Heart left ventricle (tissue), 16 donors: ENCODE data around the gene WNT9A. TPM values are rescaled to one million over a fixed set of nuclear protein-coding genes. Genes with fewer than 3 reads are reported as not detected.

ENCODE experiments used
- ATAC-seq, 4 donors: fragments of 200-7000 bp; cut with Tn5 transposase; one replicate each; pipeline ENCODE4 v1.9.1; 2020 to 2022; ENCODE audit warnings: moderate library complexity in 4 of 4, mild to moderate bottlenecking in 3 of 4, moderate number of reproducible peaks in 1 of 4
- DNase-seq, 5 donors: peaks; one replicate each; pipeline ENCODE4 v3.0.0-alpha.2; 2020
- H3K27ac ChIP-seq, 12 donors: fragments of 200-600 bp; sonication (generic) in 4 of 12; one replicate each; pipeline versions ENCODE4 v1.5.0 to v1.8.0; 2016 to 2022; ENCODE audit warnings: mild to moderate bottlenecking in 2 of 12
- H3K27me3 ChIP-seq, 9 donors: fragments of 200-600 bp; sonication (generic) in 2 of 9; one replicate each; pipeline versions ENCODE4 v1.5.1 to v1.8.0; 2016 to 2022; ENCODE audit warnings: mild to moderate bottlenecking in 3 of 9
- H3K36me3 ChIP-seq, 9 donors: fragments of 200-600 bp; sonication (generic) in 2 of 9; one replicate each; pipeline versions ENCODE4 v1.5.0 to v1.8.0; 2018 to 2022; ENCODE audit warnings: mild to moderate bottlenecking in 2 of 9
- H3K4me1 ChIP-seq, 12 donors: fragments of 200-600 bp; sonication (generic) in 4 of 12; one replicate each; pipeline versions ENCODE4 v1.5.0 to v1.8.0; 2016 to 2022; ENCODE audit warnings: mild to moderate bottlenecking in 3 of 12
- H3K4me3 ChIP-seq, 12 donors: fragments of 200-600 bp; sonication (generic) in 4 of 12; one replicate each; pipeline versions ENCODE4 v1.5.0 to v1.8.0; 2017 to 2022; ENCODE audit warnings: mild to moderate bottlenecking in 9 of 12, moderate library complexity in 4 of 12
- H3K9me3 ChIP-seq, 12 donors: fragments of 200-600 bp; sonication (generic) in 4 of 12; one replicate each; pipeline versions ENCODE4 v1.5.0 to v1.8.0; 2016 to 2022; ENCODE audit warnings: mild to moderate bottlenecking in 1 of 12
- CTCF ChIP-seq, 12 donors: fragments of 200-600 bp; sonication (generic) in 4 of 12; IDR thresholded peaks; one replicate each; pipeline versions ENCODE4 v1.5.0 to v1.8.0; 2018 to 2022; ENCODE audit warnings: antibody characterized with exemption in 12 of 12, mild to moderate bottlenecking in 5 of 12
- POLR2A ChIP-seq, 2 donors: fragments of 450-650 bp; IDR thresholded peaks; one replicate each; pipeline ENCODE4 v1.6.1; 2017; ENCODE audit warnings: antibody characterized with exemption in 2 of 2, mild to moderate bottlenecking in 2 of 2, moderate library complexity in 2 of 2
- WGBS, 4 donors: extraction: QIAGEN DNeasy Blood & Tissue Kit in 2 of 4; methylation state at CpG; one replicate each; pipeline versions ENCODE4 v1.1.5 to v1.1.7; 2013 to 2018; 5-methylcytosine and 5-hydroxymethylcytosine counted together
- intact Hi-C, 10 donors: fragments of 100-400 bp; cut with DNase I; formaldehyde crosslinking; loops; one replicate each; pipeline versions ENCODE4 v1.11.1 to v1.14.2; 2022
- polyA plus RNA-seq, 2 donors: library from polyadenylated mRNA; stranded (reverse); fragments of 200-250 nt; gene quantifications; one replicate each; pipeline ENCODE4 v1.2.3, GENCODE V29; 2013
- total RNA-seq, 9 donors: library from RNA; depleted of rRNA in 2 of 9; stranded (reverse); fragments of >200 nt in 2 of 9; fragmentation: NEBNext Ultra II Directional in 3 of 9; extraction: Animal tissue kit (Norgen Biotek cat#: 25700) in 3 of 9; gene quantifications; one replicate each; pipeline versions ENCODE4 v1.1.0 to v1.2.4, GENCODE V29; 2016 to 2023
- donor health status: ischemic (EF 13 %, LVEDD 7.1; RV severe dilation, severe dysfunction).
- donor health status: healthy with polysubstance abuse.
- donor health status: DM: no; HTN: yes; CAD: no.
- donor health status: DM: no; HTN: no; CAD: no.
- donor health status: ischemic (EF 25% LVEDD 6.9; RV normal size, moderate dysfunction).
- donor health status: ischemic (EF 25% LVEDD 5.7; RV mildly dilated, moderate dysfunction).
- donor health status: healthy.
- donor health status: DM: yes; HTN: yes; CAD: no.
- donor health status: ischemic (EF 35%, LVEDD 5.7; RV mildly dilated, moderate dysfunction).
- donor health status: nonischemic (EF 11% LVEDD 7.7; RV severe dilation, severe dysfunction).
- donor health status: DM: yes; HTN: yes; CAD: no.
- donor health status: PGD.
- donor health status: ischemic (EF 29% LVEDD 5.4; RV normal size, mild dysfunction).
- donor health status: nonischemic (EF 23%, LVEDD 6.1; RV moderate dilation, normal function).

The WNT9A gene
- total and polyA plus RNA-seq, 11 donors, result 0.54 to 29.8 (median 2.3) TPM

- Histone ChIP-seq H3K9me3 (no peaks in the 10 kb centered on the region), H3K36me3 (no peaks in the 10 kb centered on the region), H3K4me1 (no peaks in the 10 kb centered on the region), H3K27me3 (no peaks in the 10 kb centered on the region), H3K27ac (no peak overlapping the region), H3K4me3 (no peak overlapping the region)
- DNase-seq (peak in 3 of 5 donors; percentile 19 to 54 (median 22)), ATAC-seq (no peak)
- 89 to 100% (median 94%) methylated on average over 9 to 22 of the region's 22 CpGs for WGBS, 4 donors
- TF ChIP-seq POLR2A (IDR thresholded peaks at IDR 0.05) (no peak), CTCF (IDR thresholded peaks at IDR 0.05) (no peak)
- intact Hi-C loops, result no loop called here
Measured at GRCh38 chr1:227903614-227904501, 43.9 kb downstream of the WNT9A start.

- H3K36me3 ChIP-seq, result no peaks in the 10 kb centered on the region
- DNase-seq (peak in 3 of 5 donors; percentile 10 to 59 (median 11)), ATAC-seq (no peak)
- no peak overlapping the region for H3K27ac ChIP-seq
- TF ChIP-seq POLR2A (IDR thresholded peaks at IDR 0.05), result no peak
- no peak for TF ChIP-seq CTCF (IDR thresholded peaks at IDR 0.05)
- WGBS, 4 donors, result 92 to 100% (median 93%) methylated on average over 6 to 9 of the region's 9 CpGs
- H3K4me3 ChIP-seq, result no peak overlapping the region
- H3K4me1 ChIP-seq, result no peaks in the 10 kb centered on the region
- intact Hi-C loops, result no loop called here
- no peaks in the 10 kb centered on the region for H3K27me3 ChIP-seq
- H3K9me3 ChIP-seq, result no peaks in the 10 kb centered on the region
Measured at GRCh38 chr1:227903061-227903521, 44.6 kb downstream of the WNT9A start.

GRCh38 chr1:227902641-227902990 lies 45.1 kb downstream of the WNT9A start:
- no peaks in the 10 kb centered on the region for H3K4me1 ChIP-seq
- H3K27ac ChIP-seq, result no peak overlapping the region
- H3K9me3 ChIP-seq, result no peaks in the 10 kb centered on the region
- no peak for TF ChIP-seq CTCF (IDR thresholded peaks at IDR 0.05)
- TF ChIP-seq POLR2A (IDR thresholded peaks at IDR 0.05), result no peak
- peak in 1 of 5 donors; percentile 33 for DNase-seq
- no peak for ATAC-seq
- intact Hi-C loops, result no loop called here
- no peaks in the 10 kb centered on the region for H3K27me3 ChIP-seq
- 93 to 96% (median 95%) methylated on average over 3 to 9 of the region's 9 CpGs for WGBS, 4 donors
- no peak overlapping the region for H3K4me3 ChIP-seq
- H3K36me3 ChIP-seq, result no peaks in the 10 kb centered on the region

DNA sequence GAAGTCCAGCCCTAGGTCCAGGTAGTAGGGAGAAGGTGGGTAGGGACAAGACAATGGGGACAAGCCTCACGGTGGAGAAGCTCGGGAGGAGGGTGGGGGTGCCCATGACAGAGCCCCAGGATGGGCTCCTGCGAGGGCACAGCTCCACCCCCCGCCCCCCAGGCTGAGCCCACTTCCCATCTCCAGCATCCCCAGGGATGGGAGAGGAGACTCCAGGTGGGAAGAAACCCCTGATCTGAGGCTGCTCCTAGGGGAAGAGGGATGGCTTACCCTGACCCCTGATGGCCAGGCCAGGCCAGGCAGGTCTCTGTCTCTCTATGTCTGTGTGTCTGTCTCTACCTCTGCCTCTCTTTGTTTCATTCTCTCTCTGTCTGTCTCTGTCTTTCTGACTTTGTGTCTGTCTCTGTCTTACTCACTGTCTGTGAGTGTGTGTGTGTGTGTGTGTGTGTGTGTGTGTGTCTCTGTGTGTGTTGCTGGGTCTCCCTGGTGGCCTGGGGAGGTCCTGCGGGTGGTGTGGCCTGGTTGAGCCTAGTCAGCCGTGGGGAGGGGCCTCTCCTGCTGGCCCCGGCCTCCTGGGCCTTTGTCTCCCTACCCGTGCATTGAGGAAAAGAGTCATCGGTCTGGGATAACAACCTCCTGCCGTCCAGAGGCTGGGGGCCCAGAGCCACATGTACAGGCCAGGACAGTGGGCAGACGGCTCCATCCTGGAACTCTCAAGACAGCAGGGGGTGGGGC lies 45.7 kb downstream of the WNT9A start:
- peak in 3 of 5 donors; percentile 16 to 42 (median 18) for DNase-seq
- no peaks in the 10 kb centered on the region for H3K9me3 ChIP-seq
- H3K27me3 ChIP-seq, result no peaks in the 10 kb centered on the region
- H3K36me3 ChIP-seq, result no peaks in the 10 kb centered on the region
- WGBS, 4 donors, result 61 to 75% (median 73%) methylated on average over 11 of the region's 11 CpGs
- no peak for ATAC-seq
- TF ChIP-seq CTCF (IDR thresholded peaks at IDR 0.05), result no peak
- no peak for TF ChIP-seq POLR2A (IDR thresholded peaks at IDR 0.05)
- no peak overlapping the region for H3K4me3 ChIP-seq
- H3K4me1 ChIP-seq, result no peaks in the 10 kb centered on the region
- intact Hi-C loops, result no loop called here
- H3K27ac ChIP-seq, result no peak overlapping the region
